Endodermal cell (in vitro differentiated cells): ENCODE results near the gene TNFRSF1A. TPM values are rescaled to one million over a fixed set of nuclear protein-coding genes. Genes with fewer than 3 reads are reported as not detected.

Experiments
- DNase-seq: peaks from one replicate; pipeline ENCODE4 v3.0.0-alpha.2; 2017
- H3K27ac ChIP-seq: 2 replicates; pipeline ENCODE4 v1.5.1; 2013; ENCODE audit warnings: mild to moderate bottlenecking, low read depth, low read length, moderate library complexity
- H3K27me3 ChIP-seq: 2 replicates; pipeline ENCODE4 v1.6.1; 2013; ENCODE audit warnings: mild to moderate bottlenecking, low read length, moderate library complexity; ENCODE audit not compliant: insufficient read depth, control insufficient read depth, poor library complexity, severe bottlenecking
- H3K36me3 ChIP-seq: 2 replicates; pipeline ENCODE4 v1.7.0; 2013; ENCODE audit warnings: mild to moderate bottlenecking, low read length, moderate library complexity; ENCODE audit not compliant: control insufficient read depth, insufficient read depth
- H3K4me1 ChIP-seq: one replicate; pipeline ENCODE4 v1.7.0; 2013; ENCODE audit warnings: low read length; ENCODE audit not compliant: control insufficient read depth, insufficient read depth
- H3K4me3 ChIP-seq: 2 replicates; pipeline ENCODE4 v1.5.1; 2013; ENCODE audit warnings: mild to moderate bottlenecking, low read length, moderate library complexity
- H3K9ac ChIP-seq: 2 replicates; pipeline ENCODE4 v1.6.1; 2013; ENCODE audit warnings: mild to moderate bottlenecking, low read length, moderate library complexity; ENCODE audit not compliant: poor library complexity, severe bottlenecking; ENCODE audit errors: extremely low read depth
- H3K9me3 ChIP-seq: 2 replicates; pipeline ENCODE4 v1.6.1; 2013; ENCODE audit warnings: mild to moderate bottlenecking, low read length, moderate library complexity; ENCODE audit not compliant: control insufficient read depth
- H3K27ac Mint-ChIP-seq: 2 replicates; pipeline ENCODE4 v1.8.0; 2020; ENCODE audit warnings: mixed read lengths
- H3K27me3 Mint-ChIP-seq: 2 replicates; pipeline ENCODE4 v1.8.0; 2021; ENCODE audit warnings: mild to moderate bottlenecking, mixed read lengths; ENCODE audit not compliant: insufficient read depth
- H3K36me3 Mint-ChIP-seq: 2 replicates; pipeline ENCODE4 v1.8.0; 2020; ENCODE audit warnings: low read depth, mixed read lengths
- H3K4me1 Mint-ChIP-seq: 2 replicates; pipeline ENCODE4 v1.8.0; 2020; ENCODE audit warnings: mixed read lengths
- H3K4me3 Mint-ChIP-seq: 2 replicates; pipeline ENCODE4 v1.8.0; 2020; ENCODE audit warnings: mild to moderate bottlenecking, moderate library complexity, mixed read lengths
- H3K9me3 Mint-ChIP-seq: 2 replicates; pipeline ENCODE4 v1.8.0; 2020; ENCODE audit warnings: mild to moderate bottlenecking, mixed read lengths
- CTCF ChIP-seq: fragments of 200-600 bp; sonication (generic); conservative IDR thresholded peaks from 2 replicates; pipeline ENCODE4 v1.5.0; 2021; ENCODE audit warnings: antibody characterized with exemption, mild to moderate bottlenecking
- WGBS, 2 experiments: methylation state at CpG; one replicate each; pipeline versions ENCODE4 v1.1.5 to v1.1.7; 2013; ENCODE audit warnings: missing lambda C conversion rate in 2 of 2, mixed read lengths in 1 of 2; ENCODE audit not compliant: insufficient coverage in 1 of 2, insufficient read length in 1 of 2; 5-methylcytosine and 5-hydroxymethylcytosine counted together
- total RNA-seq, 2 donors: library from RNA; stranded (reverse); fragmentation: NEBNext Ultra II Directional in 1 of 2; extraction: Animal tissue kit (Norgen Biotek cat#: 25700) in 1 of 2; gene quantifications; 2 replicates in 1 of 2; 3 replicates in 1 of 2; pipeline ENCODE4 v1.2.1, GENCODE V29; 2021

The TNFRSF1A gene
- total RNA-seq, 2 donors from 2014 or later = 43.2 to 86.2 TPM

- Histone ChIP-seq H3K27ac (no peak overlapping the region), H3K9me3 (no peaks in the 10 kb centered on the region), H3K27me3 (no peaks in the 10 kb centered on the region), H3K4me3 (no peak overlapping the region), H3K36me3 (no peaks in the 10 kb centered on the region), H3K9ac (no peak overlapping the region), H3K4me1 (peaks cover 12% of the 10 kb centered on the region)
- H3K9me3 Mint-ChIP-seq = no peaks in the 10 kb centered on the region
- peak; percentile 47 for DNase-seq
- no peak for TF ChIP-seq CTCF
- 85 to 91% methylated on average over 3 to 9 of the region's 9 CpGs for WGBS, 2 experiments
- H3K4me3 Mint-ChIP-seq = no peak overlapping the region
- H3K27me3 Mint-ChIP-seq = peaks cover 5% of the 10 kb centered on the region
- H3K36me3 Mint-ChIP-seq = peaks cover 29% of the 10 kb centered on the region
- H3K4me1 Mint-ChIP-seq = peaks cover 39% of the 10 kb centered on the region
- peak overlapping the region; percentile 27 for H3K27ac Mint-ChIP-seq
Measured at GRCh38 chr12:6368906-6369525, 27.1 kb upstream of the TNFRSF1A start.

DNA sequence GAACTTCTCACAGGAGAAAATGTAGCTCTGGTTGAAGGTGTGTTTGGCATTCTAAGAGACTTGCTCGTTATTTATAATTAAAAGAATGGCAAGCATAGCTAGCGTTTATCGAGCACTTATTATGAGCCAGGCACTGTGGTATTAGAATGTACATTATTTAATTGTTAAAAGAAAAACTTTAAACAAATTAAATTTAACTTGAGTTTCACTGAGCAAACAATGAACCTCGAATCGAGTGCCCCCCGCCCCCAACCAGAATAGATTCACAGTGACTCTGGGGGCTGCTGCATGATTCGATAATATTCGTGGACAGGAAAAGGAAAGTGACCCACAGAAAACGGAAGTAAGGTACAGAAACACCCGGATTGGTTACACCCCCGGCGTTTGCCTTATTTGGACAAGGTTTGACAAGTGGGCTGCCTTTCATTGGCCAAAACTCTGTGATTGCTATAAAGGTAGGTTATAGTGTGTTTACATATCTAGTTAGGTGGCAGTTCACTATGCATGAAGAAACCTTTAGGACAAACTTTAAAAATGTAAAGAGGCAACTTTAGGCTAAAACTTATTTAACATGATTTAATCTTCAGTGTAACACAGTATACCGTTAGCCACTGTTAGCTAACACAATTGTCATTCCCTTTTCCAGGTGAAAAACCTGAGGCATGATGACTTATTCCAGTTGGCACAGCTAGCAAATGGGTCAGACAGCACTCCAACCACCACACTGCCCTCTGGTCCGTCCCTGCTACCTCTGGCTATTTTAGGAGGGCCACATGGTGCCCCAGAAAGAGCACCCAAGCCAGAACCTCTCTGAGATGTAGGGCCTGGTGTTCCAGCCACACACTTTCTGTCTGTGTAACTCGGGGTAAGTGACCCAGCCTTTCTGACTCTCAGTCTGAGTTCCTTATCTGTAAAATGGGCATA is 26.4 kb upstream of the TNFRSF1A start:
- Mint-ChIP-seq H3K4me3 (no peak overlapping the region), H3K9me3 (no peaks in the 10 kb centered on the region), H3K27ac (peak overlapping the region; percentile 27), H3K27me3 (no peaks in the 10 kb centered on the region), H3K36me3 (peaks cover 29% of the 10 kb centered on the region), H3K4me1 (peaks cover 34% of the 10 kb centered on the region)
- H3K4me1 ChIP-seq = peaks cover 6% of the 10 kb centered on the region
- no peak overlapping the region for H3K27ac ChIP-seq
- WGBS, 2 experiments = 91 to 92% methylated on average over 12 to 15 of the region's 15 CpGs
- no peaks in the 10 kb centered on the region for H3K27me3 ChIP-seq
- H3K9ac ChIP-seq = no peak overlapping the region
- H3K9me3 ChIP-seq = no peaks in the 10 kb centered on the region
- DNase-seq = no peak
- H3K4me3 ChIP-seq = no peak overlapping the region
- TF ChIP-seq CTCF = no peak
- no peaks in the 10 kb centered on the region for H3K36me3 ChIP-seq

- Histone ChIP-seq H3K4me3 (no peak overlapping the region), H3K36me3 (no peaks in the 10 kb centered on the region), H3K9ac (no peak overlapping the region), H3K27ac (no peak overlapping the region), H3K9me3 (no peaks in the 10 kb centered on the region), H3K27me3 (no peaks in the 10 kb centered on the region), H3K4me1 (peaks cover 6% of the 10 kb centered on the region)
- no peaks in the 10 kb centered on the region for H3K9me3 Mint-ChIP-seq
- no peak overlapping the region for H3K27ac Mint-ChIP-seq
- no peaks in the 10 kb centered on the region for H3K27me3 Mint-ChIP-seq
- peaks cover 33% of the 10 kb centered on the region for H3K36me3 Mint-ChIP-seq
- H3K4me1 Mint-ChIP-seq = peaks cover 25% of the 10 kb centered on the region
- 83 to 86% methylated on average over 8 to 11 of the region's 11 CpGs for WGBS, 2 experiments
- no peak for DNase-seq
- peak; percentile 67 for TF ChIP-seq CTCF
- no peak overlapping the region for H3K4me3 Mint-ChIP-seq
Measured at GRCh38 chr12:6367065-6367968, 25.4 kb upstream of the TNFRSF1A start.
